Measurements from ENCODE around the gene OR10K1.

OR10K1 gene

DNA sequence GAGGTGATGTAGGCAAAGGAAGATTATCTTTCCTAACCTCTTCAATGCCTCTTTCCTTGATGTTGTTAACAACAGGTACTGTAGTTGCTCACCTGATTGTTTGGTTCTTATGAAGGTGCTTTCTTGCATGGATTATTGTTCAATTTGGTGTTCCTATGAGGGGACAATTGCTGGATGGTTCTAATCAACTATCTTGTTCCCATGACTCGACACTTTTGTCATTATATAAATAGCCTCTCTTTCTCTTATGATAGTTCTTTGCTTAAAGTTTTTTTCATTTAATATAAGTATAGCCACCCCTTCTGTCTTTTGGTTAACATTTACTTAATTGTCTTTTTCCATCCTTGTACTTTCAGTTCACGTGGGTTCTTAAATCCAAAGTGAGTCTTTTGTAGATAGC lies 45.9 kb downstream of the OR10K1 start:
- no peaks in the 10 kb centered on the region for H3K36me3 ChIP-seq (ENCODE audit: low read length)

DNA sequence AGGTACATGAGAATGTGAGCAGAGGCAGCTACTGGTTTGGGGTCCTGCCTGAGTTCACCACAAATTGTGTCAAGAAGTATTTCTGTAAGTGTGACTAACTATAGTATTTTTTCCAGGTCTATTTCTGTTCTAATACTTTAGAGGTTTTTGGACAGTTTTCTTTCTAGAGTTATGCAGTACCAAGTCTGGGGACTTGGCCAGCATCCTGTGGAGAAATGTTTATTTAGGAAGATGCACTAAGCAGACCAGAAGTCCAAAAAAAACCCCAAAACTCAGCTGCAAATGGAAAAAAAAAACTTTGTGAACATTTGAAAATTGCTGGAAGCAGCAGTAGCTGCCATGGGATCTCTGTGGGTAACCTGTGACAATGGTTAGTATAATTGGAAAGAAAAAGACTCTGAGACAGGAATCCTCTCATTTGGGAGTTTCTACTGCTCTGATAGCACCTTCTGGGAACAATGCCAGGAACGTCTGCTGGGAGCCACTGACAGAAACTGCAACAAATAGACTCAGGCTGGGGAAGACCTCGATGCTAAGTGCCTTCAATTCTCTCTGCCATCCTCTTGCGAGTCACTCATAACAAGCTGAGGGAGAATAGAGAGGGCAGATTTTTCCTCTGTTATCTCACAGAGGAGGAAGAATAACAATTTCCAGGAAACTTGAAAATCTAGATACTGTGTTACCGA lies 48.0 kb downstream of the OR10K1 start:
- Histone ChIP-seq H3F3A (ENCODE audit: insufficient read depth) (no peaks in the 10 kb centered on the region), H3K4me3 (ENCODE audit: insufficient read depth, low read length, poor library complexity, severe bottlenecking) (no peak overlapping the region), H3K27ac (ENCODE audit: low read depth, low read length) (no peak overlapping the region), H3K36me3 (ENCODE audit: low read length) (no peaks in the 10 kb centered on the region), H3K79me2 (ENCODE audit: insufficient read depth, low read length) (no peaks in the 10 kb centered on the region), H4K20me1 (ENCODE audit: low read depth, low read length) (no peaks in the 10 kb centered on the region), H3K4me2 (ENCODE audit: low read depth, low read length, poor library complexity, severe bottlenecking) (no peak overlapping the region), H2AFZ (ENCODE audit: low read depth, low read length, severe bottlenecking) (no peak overlapping the region), H3K9me3 (ENCODE audit: insufficient read depth, low read length) (no peaks in the 10 kb centered on the region), H3K27me3 (ENCODE audit: low read length) (no peaks in the 10 kb centered on the region), H3K9me2 (replicated peaks; ENCODE audit: insufficient read depth, low read length) (no peaks in the 10 kb centered on the region), H3K9ac (ENCODE audit: low read length) (no peak overlapping the region)
- TF ChIP-seq, protein P1, sequence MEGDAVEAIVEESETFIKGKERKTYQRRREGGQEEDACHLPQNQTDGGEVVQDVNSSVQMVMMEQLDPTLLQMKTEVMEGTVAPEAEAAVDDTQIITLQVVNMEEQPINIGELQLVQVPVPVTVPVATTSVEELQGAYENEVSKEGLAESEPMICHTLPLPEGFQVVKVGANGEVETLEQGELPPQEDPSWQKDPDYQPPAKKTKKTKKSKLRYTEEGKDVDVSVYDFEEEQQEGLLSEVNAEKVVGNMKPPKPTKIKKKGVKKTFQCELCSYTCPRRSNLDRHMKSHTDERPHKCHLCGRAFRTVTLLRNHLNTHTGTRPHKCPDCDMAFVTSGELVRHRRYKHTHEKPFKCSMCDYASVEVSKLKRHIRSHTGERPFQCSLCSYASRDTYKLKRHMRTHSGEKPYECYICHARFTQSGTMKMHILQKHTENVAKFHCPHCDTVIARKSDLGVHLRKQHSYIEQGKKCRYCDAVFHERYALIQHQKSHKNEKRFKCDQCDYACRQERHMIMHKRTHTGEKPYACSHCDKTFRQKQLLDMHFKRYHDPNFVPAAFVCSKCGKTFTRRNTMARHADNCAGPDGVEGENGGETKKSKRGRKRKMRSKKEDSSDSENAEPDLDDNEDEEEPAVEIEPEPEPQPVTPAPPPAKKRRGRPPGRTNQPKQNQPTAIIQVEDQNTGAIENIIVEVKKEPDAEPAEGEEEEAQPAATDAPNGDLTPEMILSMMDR (IDR thresholded peaks at IDR 0.05; ENCODE audit: insufficient read depth, low read length, poor library complexity, severe bottlenecking) = no peak
- TF ChIP-seq EZH2phosphoT487 (conservative IDR thresholded peaks at IDR 0.05; ENCODE audit: low read length) = no peak

More for the DNA sequence above, 45.9 kb downstream of the OR10K1 start:
- TF ChIP-seq, protein P1 (IDR thresholded peaks at IDR 0.05; ENCODE audit: insufficient read depth, low read length, poor library complexity, severe bottlenecking) = no peak
- TF ChIP-seq EZH2phosphoT487 (conservative IDR thresholded peaks at IDR 0.05; ENCODE audit: low read length) = no peak
- no peak overlapping the region for H3K4me3 ChIP-seq (ENCODE audit: insufficient read depth, low read length, poor library complexity, severe bottlenecking)
- no peaks in the 10 kb centered on the region for H3K9me3 ChIP-seq (ENCODE audit: insufficient read depth, low read length)
- H3K9me2 ChIP-seq (replicated peaks; ENCODE audit: insufficient read depth, low read length) = no peaks in the 10 kb centered on the region
- H3K79me2 ChIP-seq (ENCODE audit: insufficient read depth, low read length) = no peaks in the 10 kb centered on the region
- no peaks in the 10 kb centered on the region for H3K27me3 ChIP-seq (ENCODE audit: low read length)
- no peak overlapping the region for H2AFZ ChIP-seq (ENCODE audit: low read depth, low read length, severe bottlenecking)
- no peak overlapping the region for H3K27ac ChIP-seq (ENCODE audit: low read depth, low read length)
- no peak overlapping the region for H3K4me2 ChIP-seq (ENCODE audit: low read depth, low read length, poor library complexity, severe bottlenecking)
- H3K9ac ChIP-seq (ENCODE audit: low read length) = no peak overlapping the region
- H4K20me1 ChIP-seq (ENCODE audit: low read depth, low read length) = no peaks in the 10 kb centered on the region
- no peaks in the 10 kb centered on the region for H3F3A ChIP-seq (ENCODE audit: insufficient read depth)

DNA sequence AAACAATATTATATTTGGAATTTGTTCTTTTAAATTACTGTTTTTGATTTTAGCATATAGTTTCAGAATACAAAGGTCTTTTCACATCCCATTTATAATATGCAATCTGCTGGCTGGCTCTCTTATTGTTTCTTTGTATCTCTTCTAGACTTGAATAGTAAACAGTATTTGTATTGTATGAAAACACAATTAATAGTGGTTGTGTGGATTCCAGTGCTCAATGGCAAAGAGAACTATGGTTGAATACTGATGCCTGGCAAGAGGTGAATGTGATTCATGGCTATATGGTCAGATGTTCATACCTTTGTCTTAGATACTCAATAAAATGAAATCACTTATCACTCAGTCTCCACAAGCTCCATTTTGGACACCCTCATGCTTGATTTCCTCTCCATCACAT lies 55.3 kb downstream of the OR10K1 start:
- H3K9ac ChIP-seq (ENCODE audit: low read length) = no peak overlapping the region
- no peak overlapping the region for H3K27ac ChIP-seq (ENCODE audit: low read depth, low read length)
- no peak overlapping the region for H3K4me2 ChIP-seq (ENCODE audit: low read depth, low read length, poor library complexity, severe bottlenecking)
- H3K9me3 ChIP-seq (ENCODE audit: insufficient read depth, low read length) = no peaks in the 10 kb centered on the region
- H3F3A ChIP-seq (ENCODE audit: insufficient read depth) = no peaks in the 10 kb centered on the region
- H3K9me2 ChIP-seq (replicated peaks; ENCODE audit: insufficient read depth, low read length) = no peaks in the 10 kb centered on the region
- no peaks in the 10 kb centered on the region for H3K27me3 ChIP-seq (ENCODE audit: low read length)
- no peak overlapping the region for H2AFZ ChIP-seq (ENCODE audit: low read depth, low read length, severe bottlenecking)
- no peaks in the 10 kb centered on the region for H3K36me3 ChIP-seq (ENCODE audit: low read length)
- H3K4me3 ChIP-seq (ENCODE audit: insufficient read depth, low read length, poor library complexity, severe bottlenecking) = no peak overlapping the region
- H3K79me2 ChIP-seq (ENCODE audit: insufficient read depth, low read length) = no peaks in the 10 kb centered on the region
- H4K20me1 ChIP-seq (ENCODE audit: low read depth, low read length) = no peaks in the 10 kb centered on the region
- TF ChIP-seq EZH2phosphoT487 (conservative IDR thresholded peaks at IDR 0.05; ENCODE audit: low read length) = no peak
- TF ChIP-seq, protein P1 (IDR thresholded peaks at IDR 0.05; ENCODE audit: insufficient read depth, low read length, poor library complexity, severe bottlenecking) = no peak
